Parietal lobe (tissue), 1 donor: ENCODE data around the gene ARHGAP26. TPM values are rescaled to one million over a fixed set of nuclear protein-coding genes. Genes with fewer than 3 reads are reported as not detected.

ENCODE experiments used
- total RNA-seq: library from RNA; depleted of rRNA; stranded (reverse); fragments of >200 nt; gene quantifications from one replicate; pipeline ENCODE4 v1.2.3, GENCODE V29; 2014

ARHGAP26 gene
- 20.0 TPM for total RNA-seq

GRCh38 chr5:142769793-142770649, at the start of gene ARHGAP26:
ARHGAP26 (plus strand) TSS chr5:142770377; CDS start chr5:142770762, 385 bp downstream.

Other genes with a start within 250 kb of the ARHGAP26 start
- gene FGF1, start 84.3 kb upstream of the ARHGAP26 start, total RNA-seq: 3.4 TPM